Liver (tissue), 9 donors: ENCODE results near the gene PLEKHA8. TPM values are rescaled to one million over a fixed set of nuclear protein-coding genes. Genes with fewer than 3 reads are reported as not detected.

Experiments
- DNase-seq: peaks from one replicate; pipeline ENCODE4 v3.0.0-alpha.2; 2017; ENCODE audit warnings: low spot score
- H3K27ac ChIP-seq, 2 donors: one replicate each; pipeline ENCODE4 v1.7.0; 2013; ENCODE audit warnings: inconsistent platforms in 2 of 2, low read length in 2 of 2, control low read depth in 1 of 2, low read depth in 1 of 2, mild to moderate bottlenecking in 1 of 2
- H3K27me3 ChIP-seq, 4 donors: one replicate each; pipeline versions ENCODE4 v1.6.1 to v1.7.0; 2013; ENCODE audit warnings: low read length in 3 of 4, inconsistent platforms in 1 of 4, mild to moderate bottlenecking in 1 of 4, moderate library complexity in 1 of 4; ENCODE audit not compliant: control insufficient read depth in 4 of 4, insufficient read depth in 4 of 4
- H3K36me3 ChIP-seq, 4 donors: one replicate each; pipeline versions ENCODE4 v1.6.1 to v1.7.0; 2013; ENCODE audit warnings: low read length in 3 of 4, mild to moderate bottlenecking in 3 of 4, low read depth in 1 of 4, moderate library complexity in 1 of 4; ENCODE audit not compliant: control insufficient read depth in 4 of 4, insufficient read depth in 3 of 4
- H3K4me1 ChIP-seq, 4 donors: one replicate each; pipeline versions ENCODE4 v1.6.1 to v1.7.0; 2013; ENCODE audit warnings: low read length in 3 of 4, mild to moderate bottlenecking in 3 of 4, moderate library complexity in 1 of 4; ENCODE audit not compliant: control insufficient read depth in 4 of 4, insufficient read depth in 4 of 4
- H3K4me3 ChIP-seq, 3 donors: one replicate each; pipeline versions ENCODE4 v1.6.1 to v1.7.0; 2013; ENCODE audit warnings: low read length in 3 of 3, control low read depth in 1 of 3, low read depth in 1 of 3, mild to moderate bottlenecking in 1 of 3
- H3K9ac ChIP-seq, 2 donors: one replicate each; pipeline ENCODE4 v1.7.0; 2013; ENCODE audit warnings: low read length in 2 of 2, mild to moderate bottlenecking in 2 of 2, moderate library complexity in 2 of 2, control low read depth in 1 of 2, low read depth in 1 of 2
- H3K9me3 ChIP-seq, 4 donors: one replicate each; pipeline versions ENCODE4 v1.6.1 to v1.7.0; 2013; ENCODE audit warnings: low read length in 3 of 4; ENCODE audit not compliant: control insufficient read depth in 4 of 4
- EGR1 ChIP-seq, 2 donors: IDR thresholded peaks; 2 replicates each; pipeline ENCODE4 v1.6.1; 2016 to 2018; ENCODE audit warnings: antibody characterized with exemption in 2 of 2, low read depth in 2 of 2
- FOXA1 ChIP-seq: IDR thresholded peaks from 2 replicates; pipeline ENCODE4 v1.6.1; 2016; ENCODE audit warnings: antibody characterized with exemption
- FOXA2 ChIP-seq: IDR thresholded peaks from 2 replicates; pipeline ENCODE4 v1.6.1; 2016; ENCODE audit warnings: antibody characterized with exemption
- GABPA ChIP-seq, 2 donors: IDR thresholded peaks in 1 of 2; conservative IDR thresholded peaks in 1 of 2; 2 replicates each; pipeline ENCODE4 v1.6.1; 2016; ENCODE audit warnings: antibody characterized with exemption in 2 of 2, mild to moderate bottlenecking in 1 of 2, moderate library complexity in 1 of 2
- HNF4A ChIP-seq, 2 donors: conservative IDR thresholded peaks; 2 replicates each; pipeline ENCODE4 v1.6.1; 2016; ENCODE audit warnings: antibody characterized with exemption in 2 of 2, mild to moderate bottlenecking in 2 of 2
- HNF4G ChIP-seq: IDR thresholded peaks from 2 replicates; pipeline ENCODE4 v1.6.1; 2016; ENCODE audit warnings: antibody characterized with exemption
- JUND ChIP-seq, 2 donors: IDR thresholded peaks; 2 replicates each; pipeline ENCODE4 v1.6.1; 2016; ENCODE audit warnings: antibody characterized with exemption in 2 of 2
- NR2F2 ChIP-seq: IDR thresholded peaks from 2 replicates; pipeline ENCODE4 v1.6.1; 2016; ENCODE audit warnings: antibody characterized with exemption
- RAD21 ChIP-seq, 2 donors: IDR thresholded peaks; 2 replicates each; pipeline ENCODE4 v1.6.1; 2016; ENCODE audit warnings: antibody characterized with exemption in 2 of 2, mild to moderate bottlenecking in 2 of 2
- RXRA ChIP-seq, 2 donors: IDR thresholded peaks; 2 replicates each; pipeline ENCODE4 v1.6.1; 2017 to 2018; ENCODE audit warnings: antibody characterized with exemption in 2 of 2, mild to moderate bottlenecking in 1 of 2
- SP1 ChIP-seq: IDR thresholded peaks from 2 replicates; pipeline ENCODE4 v1.6.1; 2018; ENCODE audit warnings: antibody characterized with exemption, mild to moderate bottlenecking
- TAF1 ChIP-seq: conservative IDR thresholded peaks from 2 replicates; pipeline ENCODE4 v1.6.1; 2016; ENCODE audit warnings: antibody characterized with exemption, mild to moderate bottlenecking
- YY1 ChIP-seq: IDR thresholded peaks from 2 replicates; pipeline ENCODE4 v1.6.1; 2016; ENCODE audit warnings: antibody characterized with exemption, mild to moderate bottlenecking
- WGBS: extraction: QIAGEN DNeasy Blood & Tissue Kit; methylation state at CpG from one replicate; pipeline ENCODE4 v1.1.7; 2013; 5-methylcytosine and 5-hydroxymethylcytosine counted together
- polyA plus RNA-seq, 2 donors: library from polyadenylated mRNA; stranded (reverse) in 1 of 2; unstranded in 1 of 2; fragments of 200-250 nt in 1 of 2; fragments of >200 nt in 1 of 2; fragmentation: Nextera tagmentation in 1 of 2; extraction: Ambion mirVana in 1 of 2; gene quantifications; one replicate each; pipeline versions ENCODE4 v1.2.1 to v1.2.3, GENCODE V29; 2013 to 2015
- total RNA-seq, 2 donors: library from RNA; depleted of rRNA; stranded (reverse); fragments of >200 nt; gene quantifications; one replicate each; pipeline ENCODE4 v1.2.3, GENCODE V29; 2014
- TF ChIP-seq, protein P1 (sequence below): IDR thresholded peaks from 2 replicates; pipeline ENCODE4 v1.6.1; 2016; ENCODE audit warnings: antibody characterized with exemption
- TF ChIP-seq, protein P2 (sequence below): IDR thresholded peaks from 2 replicates; pipeline ENCODE4 v1.6.1; 2016; ENCODE audit warnings: antibody characterized with exemption, mild to moderate bottlenecking
- TF ChIP-seq, protein P3 (sequence below): IDR thresholded peaks from 2 replicates; pipeline ENCODE4 v1.6.1; 2016; ENCODE audit warnings: antibody characterized with exemption
- TF ChIP-seq, protein P4 (sequence below): fragments of 150-350 bp; IDR thresholded peaks from 2 replicates; pipeline ENCODE4 v1.5.1; 2017; ENCODE audit warnings: improper control_type of control experiment, low read depth, low read length; ENCODE audit not compliant: missing input control
- TF ChIP-seq, protein P5 (sequence below): IDR thresholded peaks from 2 replicates; pipeline ENCODE4 v1.6.1; 2016; ENCODE audit warnings: antibody characterized with exemption
- donor health status: healthy.
- donor health status: healthy.
- donor health status: healthy.
- donor health status: healthy.
- donor health status: healthy.

Gene PLEKHA8
- total and polyA plus RNA-seq, 4 donors, result 1.0 to 5.4 (median 2.4) TPM

DNA sequence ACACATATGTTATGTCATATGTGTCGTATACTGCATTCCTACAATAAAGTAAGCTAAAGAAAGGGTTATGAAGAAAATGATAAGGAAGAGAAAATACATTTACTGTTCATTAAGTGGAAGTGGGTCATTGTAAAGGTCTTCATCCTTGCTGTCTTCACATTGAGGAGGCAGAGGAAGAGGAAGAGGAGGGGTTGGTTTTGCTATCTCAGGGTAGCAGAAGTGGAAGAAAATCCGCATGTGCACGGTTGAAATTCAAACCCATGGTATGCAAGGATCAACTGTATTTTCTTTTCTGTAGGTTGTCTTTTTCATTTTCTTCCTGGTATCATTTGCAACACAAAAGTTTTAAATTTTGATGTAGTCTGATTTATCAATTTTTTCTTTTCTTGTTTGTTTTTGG lies 6.3 kb downstream of the PLEKHA8 start:
- Histone ChIP-seq H3K9me3 (no peaks in the 10 kb centered on the region), H3K9ac (no peak overlapping the region), H3K4me1 (peaks cover 0 to 13% (median 6%) of the 10 kb centered on the region in 4 donors), H3K36me3 (no peaks in the 10 kb centered on the region), H3K4me3 (no peak overlapping the region), H3K27me3 (no peaks in the 10 kb centered on the region), H3K27ac (no peak overlapping the region)
- no peak for DNase-seq
- TF ChIP-seq, protein P1, sequence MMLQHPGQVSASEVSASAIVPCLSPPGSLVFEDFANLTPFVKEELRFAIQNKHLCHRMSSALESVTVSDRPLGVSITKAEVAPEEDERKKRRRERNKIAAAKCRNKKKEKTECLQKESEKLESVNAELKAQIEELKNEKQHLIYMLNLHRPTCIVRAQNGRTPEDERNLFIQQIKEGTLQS, result no peak
- no peak for TF ChIP-seq SP1
- TF ChIP-seq FOXA2, result no peak
- TF ChIP-seq, protein P2, sequence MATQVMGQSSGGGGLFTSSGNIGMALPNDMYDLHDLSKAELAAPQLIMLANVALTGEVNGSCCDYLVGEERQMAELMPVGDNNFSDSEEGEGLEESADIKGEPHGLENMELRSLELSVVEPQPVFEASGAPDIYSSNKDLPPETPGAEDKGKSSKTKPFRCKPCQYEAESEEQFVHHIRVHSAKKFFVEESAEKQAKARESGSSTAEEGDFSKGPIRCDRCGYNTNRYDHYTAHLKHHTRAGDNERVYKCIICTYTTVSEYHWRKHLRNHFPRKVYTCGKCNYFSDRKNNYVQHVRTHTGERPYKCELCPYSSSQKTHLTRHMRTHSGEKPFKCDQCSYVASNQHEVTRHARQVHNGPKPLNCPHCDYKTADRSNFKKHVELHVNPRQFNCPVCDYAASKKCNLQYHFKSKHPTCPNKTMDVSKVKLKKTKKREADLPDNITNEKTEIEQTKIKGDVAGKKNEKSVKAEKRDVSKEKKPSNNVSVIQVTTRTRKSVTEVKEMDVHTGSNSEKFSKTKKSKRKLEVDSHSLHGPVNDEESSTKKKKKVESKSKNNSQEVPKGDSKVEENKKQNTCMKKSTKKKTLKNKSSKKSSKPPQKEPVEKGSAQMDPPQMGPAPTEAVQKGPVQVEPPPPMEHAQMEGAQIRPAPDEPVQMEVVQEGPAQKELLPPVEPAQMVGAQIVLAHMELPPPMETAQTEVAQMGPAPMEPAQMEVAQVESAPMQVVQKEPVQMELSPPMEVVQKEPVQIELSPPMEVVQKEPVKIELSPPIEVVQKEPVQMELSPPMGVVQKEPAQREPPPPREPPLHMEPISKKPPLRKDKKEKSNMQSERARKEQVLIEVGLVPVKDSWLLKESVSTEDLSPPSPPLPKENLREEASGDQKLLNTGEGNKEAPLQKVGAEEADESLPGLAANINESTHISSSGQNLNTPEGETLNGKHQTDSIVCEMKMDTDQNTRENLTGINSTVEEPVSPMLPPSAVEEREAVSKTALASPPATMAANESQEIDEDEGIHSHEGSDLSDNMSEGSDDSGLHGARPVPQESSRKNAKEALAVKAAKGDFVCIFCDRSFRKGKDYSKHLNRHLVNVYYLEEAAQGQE, result no peak
- no peak for TF ChIP-seq NR2F2
- TF ChIP-seq, protein P3, sequence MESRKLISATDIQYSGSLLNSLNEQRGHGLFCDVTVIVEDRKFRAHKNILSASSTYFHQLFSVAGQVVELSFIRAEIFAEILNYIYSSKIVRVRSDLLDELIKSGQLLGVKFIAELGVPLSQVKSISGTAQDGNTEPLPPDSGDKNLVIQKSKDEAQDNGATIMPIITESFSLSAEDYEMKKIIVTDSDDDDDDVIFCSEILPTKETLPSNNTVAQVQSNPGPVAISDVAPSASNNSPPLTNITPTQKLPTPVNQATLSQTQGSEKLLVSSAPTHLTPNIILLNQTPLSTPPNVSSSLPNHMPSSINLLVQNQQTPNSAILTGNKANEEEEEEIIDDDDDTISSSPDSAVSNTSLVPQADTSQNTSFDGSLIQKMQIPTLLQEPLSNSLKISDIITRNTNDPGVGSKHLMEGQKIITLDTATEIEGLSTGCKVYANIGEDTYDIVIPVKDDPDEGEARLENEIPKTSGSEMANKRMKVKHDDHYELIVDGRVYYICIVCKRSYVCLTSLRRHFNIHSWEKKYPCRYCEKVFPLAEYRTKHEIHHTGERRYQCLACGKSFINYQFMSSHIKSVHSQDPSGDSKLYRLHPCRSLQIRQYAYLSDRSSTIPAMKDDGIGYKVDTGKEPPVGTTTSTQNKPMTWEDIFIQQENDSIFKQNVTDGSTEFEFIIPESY, result no peak
- no peak for TF ChIP-seq RXRA (IDR thresholded peaks at IDR 0.05)
- TF ChIP-seq YY1, result no peak
- no peak for TF ChIP-seq GABPA (IDR thresholded peaks at IDR 0.05 in 1 of 2, conservative IDR thresholded peaks at IDR 0.05 in 1 of 2)
- no peak for TF ChIP-seq HNF4A (conservative IDR thresholded peaks at IDR 0.05)
- no peak for TF ChIP-seq JUND (IDR thresholded peaks at IDR 0.05)
- TF ChIP-seq, protein P4, sequence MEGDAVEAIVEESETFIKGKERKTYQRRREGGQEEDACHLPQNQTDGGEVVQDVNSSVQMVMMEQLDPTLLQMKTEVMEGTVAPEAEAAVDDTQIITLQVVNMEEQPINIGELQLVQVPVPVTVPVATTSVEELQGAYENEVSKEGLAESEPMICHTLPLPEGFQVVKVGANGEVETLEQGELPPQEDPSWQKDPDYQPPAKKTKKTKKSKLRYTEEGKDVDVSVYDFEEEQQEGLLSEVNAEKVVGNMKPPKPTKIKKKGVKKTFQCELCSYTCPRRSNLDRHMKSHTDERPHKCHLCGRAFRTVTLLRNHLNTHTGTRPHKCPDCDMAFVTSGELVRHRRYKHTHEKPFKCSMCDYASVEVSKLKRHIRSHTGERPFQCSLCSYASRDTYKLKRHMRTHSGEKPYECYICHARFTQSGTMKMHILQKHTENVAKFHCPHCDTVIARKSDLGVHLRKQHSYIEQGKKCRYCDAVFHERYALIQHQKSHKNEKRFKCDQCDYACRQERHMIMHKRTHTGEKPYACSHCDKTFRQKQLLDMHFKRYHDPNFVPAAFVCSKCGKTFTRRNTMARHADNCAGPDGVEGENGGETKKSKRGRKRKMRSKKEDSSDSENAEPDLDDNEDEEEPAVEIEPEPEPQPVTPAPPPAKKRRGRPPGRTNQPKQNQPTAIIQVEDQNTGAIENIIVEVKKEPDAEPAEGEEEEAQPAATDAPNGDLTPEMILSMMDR, result no peak
- no peak for TF ChIP-seq RAD21 (IDR thresholded peaks at IDR 0.05)
- no peak for TF ChIP-seq HNF4G
- TF ChIP-seq, protein P5, sequence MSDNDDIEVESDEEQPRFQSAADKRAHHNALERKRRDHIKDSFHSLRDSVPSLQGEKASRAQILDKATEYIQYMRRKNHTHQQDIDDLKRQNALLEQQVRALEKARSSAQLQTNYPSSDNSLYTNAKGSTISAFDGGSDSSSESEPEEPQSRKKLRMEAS, result no peak
- no peak for TF ChIP-seq EGR1 (IDR thresholded peaks at IDR 0.05; ENCODE audit: low read depth in 2 of 2)
- TF ChIP-seq FOXA1, result no peak
- no peak for TF ChIP-seq TAF1
- WGBS, result 90% methylated on average over 3 of the region's 3 CpGs
